Activated CD8-positive, alpha-beta T cell treated with anti-CD3 and anti-CD28 coated beads for 36 hours (primary cell): ENCODE results near the gene IL3RA. TPM values are rescaled to one million over a fixed set of nuclear protein-coding genes. Genes with fewer than 3 reads are reported as not detected.
"Not testable (repeated sequence)": the region's sequence is repeated elsewhere in the genome, so short reads cannot be mapped to it uniquely, and the experiment has no call there.

ENCODE experiments used
- ATAC-seq: fragments of 200-7000 bp; cut with Tn5 transposase; one replicate; pipeline ENCODE4 v1.10.0; 2021; ENCODE audit warnings: mild to moderate bottlenecking, moderate library complexity
- CTCF ChIA-PET: fragments of 350-600 bp; sonication (Branson Sonifier 250); formaldehyde crosslinking; loops from one replicate; lab custom pipeline; 2021; ENCODE audit warnings: antibody characterized with exemption; lab: Charles Lee
- POLR2A ChIA-PET: fragments of 350-600 bp; sonication (Branson Sonifier 250); formaldehyde crosslinking; loops from one replicate; lab custom pipeline; 2021; ENCODE audit warnings: antibody characterized with exemption; lab: Charles Lee
- DNase-seq: peaks from one replicate; pipeline ENCODE4 v3.0.0-alpha.2; 2020
- H3K27ac Mint-ChIP-seq: one replicate; pipeline ENCODE4 v1.8.0; 2021; ENCODE audit warnings: mild to moderate bottlenecking, mixed read lengths
- H3K27me3 Mint-ChIP-seq: one replicate; pipeline ENCODE4 v1.8.0; 2021; ENCODE audit warnings: mixed read lengths
- H3K36me3 Mint-ChIP-seq: one replicate; pipeline ENCODE4 v1.8.0; 2021; ENCODE audit warnings: low read depth, mixed read lengths
- H3K4me1 Mint-ChIP-seq: one replicate; pipeline ENCODE4 v1.8.0; 2021; ENCODE audit warnings: low read depth, mixed read lengths
- H3K4me3 Mint-ChIP-seq: one replicate; pipeline ENCODE4 v1.8.0; 2021; ENCODE audit warnings: mild to moderate bottlenecking, moderate library complexity, mixed read lengths
- H3K9me3 Mint-ChIP-seq: one replicate; pipeline ENCODE4 v1.8.0; 2021; ENCODE audit warnings: mixed read lengths
- CTCF ChIP-seq: fragments of 200-600 bp; IDR thresholded peaks from one replicate; pipeline ENCODE4 v1.8.0; 2022; ENCODE audit warnings: antibody characterized with exemption, mild to moderate bottlenecking
- intact Hi-C: fragments of 100-400 bp; cut with micrococcal nuclease; formaldehyde crosslinking; loops from one replicate; pipeline ENCODE4 v1.10.0; 2022
- total RNA-seq, 2 experiments: library from RNA; stranded (reverse); gene quantifications; one replicate each; pipeline ENCODE4 v1.2.3, GENCODE V29; 2021

IL3RA gene
- total RNA-seq, 2 experiments from 2014 or later: not detected

DNA sequence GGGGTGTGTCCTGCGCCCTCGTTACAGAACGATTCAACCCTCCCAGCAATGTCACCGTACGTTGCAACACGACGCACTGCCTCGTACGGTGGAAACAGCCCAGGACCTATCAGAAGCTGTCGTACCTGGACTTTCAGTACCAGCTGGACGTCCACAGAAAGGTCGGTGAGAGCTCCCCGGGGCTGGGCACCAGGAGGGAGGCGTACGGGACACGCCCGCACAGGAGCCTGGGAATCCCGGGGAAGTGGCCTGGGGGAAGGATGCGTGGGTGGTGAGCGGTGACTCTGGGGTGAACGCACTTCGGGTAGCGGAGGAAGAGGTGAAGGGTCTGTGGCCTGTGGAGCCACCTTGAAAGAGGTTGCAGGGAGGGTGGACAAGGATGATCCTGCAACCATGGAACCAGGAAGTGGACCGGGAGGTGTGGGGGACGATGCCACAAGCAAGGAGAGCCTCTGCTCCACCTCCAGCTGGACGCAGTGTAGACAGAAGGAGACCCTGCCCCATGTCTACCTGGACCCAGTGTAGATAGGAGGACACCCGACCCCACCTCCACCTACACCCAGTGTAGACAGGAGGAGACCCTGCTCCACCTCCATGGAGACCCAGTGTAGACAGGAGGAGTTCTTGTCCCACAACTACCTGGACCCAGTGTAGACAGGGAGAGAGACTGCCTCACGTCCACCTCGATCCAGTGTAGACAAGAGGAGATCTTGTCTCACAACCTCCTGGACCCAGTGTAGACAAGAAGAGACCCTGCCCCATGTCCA is 42.1 kb upstream of the IL3RA start:
- Mint-ChIP-seq H3K4me3 (no peak overlapping the region), H3K27me3 (peaks cover 4% of the 10 kb centered on the region), H3K9me3 (peaks cover 8% of the 10 kb centered on the region), H3K27ac (no peak overlapping the region), H3K36me3 (no peaks in the 10 kb centered on the region), H3K4me1 (peaks cover 4% of the 10 kb centered on the region)
- POLR2A ChIA-PET: no interaction called here
- CTCF ChIA-PET: no interaction called here
- ATAC-seq (no peak), DNase-seq (no peak)
- intact Hi-C loops: no loop called here
- no peak for TF ChIP-seq CTCF

DNA sequence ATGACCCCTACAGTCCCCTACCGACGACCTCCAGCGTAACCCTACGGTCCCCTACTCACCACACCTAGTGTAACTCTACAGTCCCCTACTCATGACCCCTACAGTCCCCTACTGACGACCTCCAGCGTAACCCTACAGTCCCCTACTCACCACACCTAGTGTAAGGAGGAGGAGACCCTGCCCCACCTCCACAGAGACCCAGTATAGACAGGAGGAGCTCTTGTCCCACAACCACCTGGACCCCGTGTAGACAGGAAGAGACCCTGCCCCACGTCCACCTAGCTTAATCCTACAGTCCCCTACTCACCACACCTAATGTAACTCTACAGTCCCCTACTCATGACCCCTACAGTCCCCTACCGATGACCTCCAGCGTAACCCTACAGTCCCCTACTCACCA is 41.0 kb upstream of the IL3RA start:
- ATAC-seq (no peak), DNase-seq (no peak)
- H3K4me3 Mint-ChIP-seq: no peak overlapping the region
- H3K27ac Mint-ChIP-seq: no peak overlapping the region
- H3K36me3 Mint-ChIP-seq: no peaks in the 10 kb centered on the region
- CTCF ChIA-PET: no interaction called here
- TF ChIP-seq CTCF: no peak
- POLR2A ChIA-PET: no interaction called here
- peaks cover 4% of the 10 kb centered on the region for H3K4me1 Mint-ChIP-seq
- H3K27me3 Mint-ChIP-seq: peaks cover 4% of the 10 kb centered on the region
- intact Hi-C loops: no loop called here
- no peaks in the 10 kb centered on the region for H3K9me3 Mint-ChIP-seq

GRCh38 chrX:1297591-1297990 is 39.0 kb upstream of the IL3RA start:
- POLR2A ChIA-PET, CTCF ChIA-PET, H3K36me3 Mint-ChIP-seq, H3K4me3 Mint-ChIP-seq, intact Hi-C loops, H3K27ac Mint-ChIP-seq, DNase-seq, H3K9me3 Mint-ChIP-seq, ATAC-seq, H3K27me3 Mint-ChIP-seq, H3K4me1 Mint-ChIP-seq: not testable (repeated sequence)

DNA sequence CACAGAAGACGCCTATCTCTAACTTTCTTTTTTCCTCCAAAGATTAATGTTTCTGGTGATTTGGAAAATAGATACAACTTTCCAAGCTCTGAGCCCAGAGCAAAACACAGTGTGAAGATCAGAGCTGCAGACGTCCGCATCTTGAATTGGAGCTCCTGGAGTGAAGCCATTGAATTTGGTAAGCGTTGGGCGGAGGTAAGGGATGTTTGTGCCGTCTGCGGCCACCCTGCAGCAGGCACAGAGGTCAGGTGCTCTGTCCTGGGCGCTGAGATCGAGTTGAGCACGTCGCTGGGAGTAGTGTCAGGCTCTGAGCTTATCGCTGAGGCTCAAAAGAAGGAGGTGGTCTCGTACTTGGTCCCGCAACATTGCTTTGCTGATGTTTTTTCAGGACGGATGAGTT is 36.1 kb upstream of the IL3RA start:
- POLR2A ChIA-PET: no interaction called here
- Mint-ChIP-seq H3K9me3 (no peaks in the 10 kb centered on the region), H3K27me3 (no peaks in the 10 kb centered on the region), H3K4me3 (no peak overlapping the region), H3K36me3 (no peaks in the 10 kb centered on the region), H3K4me1 (no peaks in the 10 kb centered on the region), H3K27ac (no peak overlapping the region)
- TF ChIP-seq CTCF: no peak
- ATAC-seq: no peak
- intact Hi-C loops: no loop called here
- DNase-seq: no peak
- CTCF ChIA-PET: no interaction called here

- ATAC-seq (no peak), DNase-seq (no peak)
- ChIA-PET CTCF (no interaction called here), POLR2A (no interaction called here)
- no peaks in the 10 kb centered on the region for H3K36me3 Mint-ChIP-seq
- H3K4me3 Mint-ChIP-seq: no peak overlapping the region
- TF ChIP-seq CTCF: no peak
- no peak overlapping the region for H3K27ac Mint-ChIP-seq
- H3K9me3 Mint-ChIP-seq: peaks cover 7% of the 10 kb centered on the region
- no peaks in the 10 kb centered on the region for H3K27me3 Mint-ChIP-seq
- intact Hi-C loops: no loop called here
- H3K4me1 Mint-ChIP-seq: no peaks in the 10 kb centered on the region
Observed at GRCh38 chrX:1305411-1305810, 31.2 kb upstream of the IL3RA start.
